HCT116 (cell line): ENCODE data around the gene GTF2F1. TPM values are rescaled to one million over a fixed set of nuclear protein-coding genes. Genes with fewer than 3 reads are reported as not detected.

Source experiments
- ATAC-seq: fragments of 200-7000 bp; cut with Tn5 transposase; 2 replicates; pipeline ENCODE4 v1.9.1; 2020; ENCODE audit warnings: mild to moderate bottlenecking, moderate library complexity
- BruUV-seq: library from RNA; stranded (reverse); fragments of 400-500 nt; replicated peaks from 2 replicates; lab custom pipeline; 2021; lab: Mats Ljungman, UMichigan
- CTCF ChIA-PET: fragments of 300-600 bp; sonication (Branson Sonifier 250); formaldehyde crosslinking; loops from one replicate; lab custom pipeline; 2021; ENCODE audit warnings: antibody characterized with exemption; lab: Charles Lee
- POLR2A ChIA-PET: fragments of 300-600, 350-600 bp; sonication (Branson Sonifier 250); formaldehyde crosslinking; loops from one replicate; lab custom pipeline; 2021; ENCODE audit warnings: antibody characterized with exemption; lab: Charles Lee
- RAD21 ChIA-PET, 2 experiments: fragments of 300-600 bp; sonication (Branson Sonifier 250); formaldehyde crosslinking; loops; one replicate each; lab custom pipeline; 2023; ENCODE audit warnings: low total read pairs in 2 of 2; ENCODE audit not compliant: uncharacterized antibody in 2 of 2, unreplicated experiment in 2 of 2, low non-redundant PET in 1 of 2; lab: Charles Lee
- DNase-seq: peaks from one replicate; pipeline ENCODE4 v3.0.0-alpha.2; 2010; ENCODE audit warnings: low read depth, low spot score
- H2AFZ ChIP-seq: fragments of 200-600 bp; shearing (Covaris generic), sonication (generic); 2 replicates; pipeline ENCODE4 v1.6.1; 2017; ENCODE audit warnings: low read depth, mixed run types, mixed read lengths, antibody characterized with exemption, low read length; ENCODE audit not compliant: poor library complexity, severe bottlenecking
- H3K27ac ChIP-seq: 2 replicates; pipeline ENCODE4 v1.5.1; 2012; ENCODE audit warnings: low read depth, low read length
- H3K27me3 ChIP-seq: fragments of 200-600 bp; sonication (generic); 2 replicates; pipeline ENCODE4 v1.6.1; 2016; ENCODE audit warnings: mixed run types, low read length, mixed read lengths; ENCODE audit not compliant: insufficient read depth
- H3K36me3 ChIP-seq, 2 experiments: fragments of 200-500 bp in 1 of 2; fragments of 200-600 bp in 1 of 2; sonication (Bioruptor generic) in 1 of 2; sonication (generic) in 1 of 2; 2 replicates each; pipeline versions ENCODE4 v1.5.1 to v1.6.1; 2014 to 2016; ENCODE audit warnings: low read length in 2 of 2, inconsistent platforms in 1 of 2, mixed read lengths in 1 of 2, mixed run types in 1 of 2; ENCODE audit not compliant: insufficient read depth in 2 of 2, control insufficient read depth in 1 of 2
- H3K4me1 ChIP-seq, 2 experiments: fragments of 200-600 bp in 1 of 2; sonication (generic) in 1 of 2; 2 replicates each; pipeline versions ENCODE4 v1.5.1 to v1.6.1; 2012 to 2017; ENCODE audit warnings: low read length in 2 of 2, inconsistent platforms in 1 of 2, mild to moderate bottlenecking in 1 of 2, mixed read lengths in 1 of 2, mixed run types in 1 of 2, moderate library complexity in 1 of 2; ENCODE audit not compliant: insufficient read depth in 2 of 2, control insufficient read depth in 1 of 2
- H3K4me2 ChIP-seq: fragments of 200-600 bp; sonication (generic); 2 replicates; pipeline ENCODE4 v1.6.1; 2017; ENCODE audit warnings: mixed run types, low read length, mixed read lengths
- H3K4me3 ChIP-seq, 2 experiments: fragments of 200-600 bp in 1 of 2; sonication (generic) in 1 of 2; replicated peaks in 1 of 2; 2 replicates each; pipeline ENCODE4 v1.5.1; 2011 to 2016; ENCODE audit warnings: low read length in 2 of 2, control low read depth in 1 of 2, low read depth in 1 of 2, mild to moderate bottlenecking in 1 of 2, mixed read lengths in 1 of 2, mixed run types in 1 of 2
- H3K79me2 ChIP-seq: fragments of 200-600 bp; sonication (generic); 2 replicates; pipeline ENCODE4 v1.6.1; 2017; ENCODE audit warnings: mild to moderate bottlenecking, mixed run types, low read length, moderate library complexity, mixed read lengths; ENCODE audit not compliant: insufficient read depth
- H3K9ac ChIP-seq: fragments of 200-600 bp; sonication (generic); 2 replicates; pipeline ENCODE4 v1.6.1; 2016; ENCODE audit warnings: low read length, mixed read lengths
- H3K9me2 ChIP-seq: fragments of 200-600 bp; sonication (generic), shearing (Covaris generic); 2 replicates; pipeline ENCODE4 v1.6.1; 2017; ENCODE audit warnings: mixed run types, mild to moderate bottlenecking, moderate library complexity; ENCODE audit not compliant: insufficient read depth
- H3K9me3 ChIP-seq, 2 experiments: fragments of 200-500 bp in 1 of 2; fragments of 200-600 bp in 1 of 2; sonication (Bioruptor generic) in 1 of 2; sonication (generic) in 1 of 2; 2 replicates each; pipeline ENCODE4 v1.6.1; 2014 to 2017; ENCODE audit warnings: low read length in 2 of 2, mixed read lengths in 2 of 2, inconsistent platforms in 1 of 2, low read depth in 1 of 2, mild to moderate bottlenecking in 1 of 2, mixed run types in 1 of 2, moderate library complexity in 1 of 2; ENCODE audit not compliant: control insufficient read depth in 1 of 2, insufficient read depth in 1 of 2
- H4K20me1 ChIP-seq: fragments of 200-600 bp; sonication (generic), shearing (Covaris generic); 2 replicates; pipeline ENCODE4 v1.6.1; 2017; ENCODE audit warnings: mixed run types, mild to moderate bottlenecking, moderate library complexity; ENCODE audit not compliant: insufficient read depth
- CEBPB ChIP-seq: IDR thresholded peaks from 2 replicates; pipeline ENCODE4 v1.6.1; 2012; ENCODE audit warnings: low read depth
- CTCF ChIP-seq, 3 experiments: fragments of 200-600 bp in 1 of 3; sonication (generic) in 1 of 3; IDR thresholded peaks in 2 of 3; conservative IDR thresholded peaks in 1 of 3; 2 replicates each; pipeline ENCODE4 v1.5.1; 2012 to 2017; ENCODE audit warnings: low read depth in 2 of 3, low read length in 2 of 3, antibody characterized with exemption in 1 of 3, borderline replicate concordance in 1 of 3, control low read depth in 1 of 3, mild to moderate bottlenecking in 1 of 3, mixed read lengths in 1 of 3, mixed run types in 1 of 3, moderate library complexity in 1 of 3; ENCODE audit not compliant: insufficient read depth in 1 of 3
- ELF1 ChIP-seq: IDR thresholded peaks from 2 replicates; pipeline ENCODE4 v1.6.1; 2012; ENCODE audit warnings: low read depth, borderline replicate concordance
- EZH2 ChIP-seq: fragments of 200-600 bp; sonication (generic); IDR thresholded peaks from 2 replicates; pipeline ENCODE4 v1.6.1; 2017; ENCODE audit warnings: antibody characterized with exemption, mixed run types
- EZH2phosphoT487 ChIP-seq: fragments of 200-600 bp; IDR thresholded peaks from 2 replicates; pipeline ENCODE4 v1.6.1; 2018; ENCODE audit warnings: antibody characterized with exemption, borderline replicate concordance
- POLR2A ChIP-seq: IDR thresholded peaks from 2 replicates; pipeline ENCODE4 v1.7.0; 2011; ENCODE audit warnings: borderline replicate concordance; ENCODE audit not compliant: insufficient read depth, insufficient read length; ENCODE audit errors: extremely low read depth
- RAD21 ChIP-seq: IDR thresholded peaks from 2 replicates; pipeline ENCODE4 v1.6.1; 2012; ENCODE audit warnings: low read depth, mild to moderate bottlenecking
- REST ChIP-seq: IDR thresholded peaks from 2 replicates; pipeline ENCODE4 v1.6.1; 2012; ENCODE audit warnings: low read depth
- SP1 ChIP-seq: IDR thresholded peaks from 2 replicates; pipeline ENCODE4 v1.6.1; 2012; ENCODE audit warnings: low read depth
- SRF ChIP-seq: IDR thresholded peaks from 2 replicates; pipeline ENCODE4 v1.6.1; 2012; ENCODE audit warnings: low read depth
- YY1 ChIP-seq: IDR thresholded peaks from 2 replicates; pipeline ENCODE4 v1.6.1; 2011; ENCODE audit warnings: low read length, low read depth, moderate library complexity, mild to moderate bottlenecking; ENCODE audit not compliant: insufficient replicate concordance; ENCODE audit errors: extremely low read depth
- ZBTB33 ChIP-seq: IDR thresholded peaks from 2 replicates; pipeline ENCODE4 v1.6.1; 2011; ENCODE audit warnings: mild to moderate bottlenecking, low read length, moderate library complexity; ENCODE audit not compliant: insufficient replicate concordance; ENCODE audit errors: extremely low read depth
- ZFX ChIP-seq: fragments of 450-650 bp; IDR thresholded peaks from 2 replicates; pipeline ENCODE4 v1.6.1; 2017
- intact Hi-C: fragments of 100-400 bp; cut with micrococcal nuclease; formaldehyde crosslinking; loops from 2 replicates; pipeline ENCODE4 v1.10.0; 2022
- total RNA-seq: library from RNA; stranded (reverse); gene quantifications from one replicate; pipeline ENCODE4 v1.2.1, GENCODE V29; 2021; ENCODE audit not compliant: unreplicated experiment

The GTF2F1 gene
- total RNA-seq, 1 experiment from 2014 or later, result 82.0 TPM

GRCh38 chr19:6358003-6358402 is 35.0 kb downstream of the GTF2F1 start:
- no peaks in the 10 kb centered on the region for H3K9me3 ChIP-seq
- H3K27ac ChIP-seq, result no peak overlapping the region
- H4K20me1 ChIP-seq, result no peaks in the 10 kb centered on the region
- no peak overlapping the region for H3K9ac ChIP-seq
- ATAC-seq, result no peak
- no TSS peak for BruUV-seq
- RAD21 ChIA-PET, result no interaction called here
- H3K79me2 ChIP-seq, result peaks cover 13% of the 10 kb centered on the region; the same call in 1 of the 2 replicates
- H3K9me2 ChIP-seq, result no peaks in the 10 kb centered on the region
- TF ChIP-seq RAD21, result no peak
- no peak for TF ChIP-seq POLR2A
- no peak for TF ChIP-seq ZFX
- TF ChIP-seq SRF, result no peak
- TF ChIP-seq YY1, result no peak
- TF ChIP-seq ZBTB33, result no peak
- TF ChIP-seq EZH2phosphoT487, result no peak
- TF ChIP-seq ELF1, result no peak
- no peak for TF ChIP-seq CTCF (IDR thresholded peaks at IDR 0.05 in 2 of 3, conservative IDR thresholded peaks at IDR 0.05 in 1 of 3; ENCODE audit: borderline replicate concordance in 1 of 3, insufficient read depth in 1 of 3, low read depth in 2 of 3, low read length in 2 of 3)
- no peak for TF ChIP-seq CEBPB
- no peak for TF ChIP-seq EZH2
- no peak for TF ChIP-seq SP1
- no peak for TF ChIP-seq REST
- TF ChIP-seq, all 23 proteins: peak for 0
- H3K4me3 ChIP-seq, result no peak overlapping the region
- H3K4me2 ChIP-seq, result no peak overlapping the region
- no peaks in the 10 kb centered on the region for H3K36me3 ChIP-seq
- ChIA-PET POLR2A (no interaction called here), CTCF (interaction anchor here (0.6 kb wide), 2 partner anchors 159 to 173 kb away, joined by 3 read pairs; no protein-coding TSS in a partner anchor)
- DNase-seq, result no peak
- peaks cover 0 to 22% of the 10 kb centered on the region in 2 experiments for H3K4me1 ChIP-seq
- intact Hi-C loops, result no loop called here
- no peak overlapping the region for H2AFZ ChIP-seq
- no peaks in the 10 kb centered on the region for H3K27me3 ChIP-seq
